HCT116 (cell line): ENCODE measurements around the gene GIPC3. TPM values are rescaled to one million over a fixed set of nuclear protein-coding genes. Genes with fewer than 3 reads are reported as not detected.

ENCODE experiments used
- ATAC-seq: fragments of 200-7000 bp; cut with Tn5 transposase; 2 replicates; pipeline ENCODE4 v1.9.1; 2020; ENCODE audit warnings: mild to moderate bottlenecking, moderate library complexity
- BruUV-seq: library from RNA; stranded (reverse); fragments of 400-500 nt; replicated peaks from 2 replicates; lab custom pipeline; 2021; lab: Mats Ljungman, UMichigan
- CTCF ChIA-PET: fragments of 300-600 bp; sonication (Branson Sonifier 250); formaldehyde crosslinking; loops from one replicate; lab custom pipeline; 2021; ENCODE audit warnings: antibody characterized with exemption; lab: Charles Lee
- POLR2A ChIA-PET: fragments of 300-600, 350-600 bp; sonication (Branson Sonifier 250); formaldehyde crosslinking; loops from one replicate; lab custom pipeline; 2021; ENCODE audit warnings: antibody characterized with exemption; lab: Charles Lee
- RAD21 ChIA-PET, 2 experiments: fragments of 300-600 bp; sonication (Branson Sonifier 250); formaldehyde crosslinking; loops; one replicate each; lab custom pipeline; 2023; ENCODE audit warnings: low total read pairs in 2 of 2; ENCODE audit not compliant: uncharacterized antibody in 2 of 2, unreplicated experiment in 2 of 2, low non-redundant PET in 1 of 2; lab: Charles Lee
- DNase-seq: peaks from one replicate; pipeline ENCODE4 v3.0.0-alpha.2; 2010; ENCODE audit warnings: low read depth, low spot score
- H2AFZ ChIP-seq: fragments of 200-600 bp; shearing (Covaris generic), sonication (generic); 2 replicates; pipeline ENCODE4 v1.6.1; 2017; ENCODE audit warnings: low read depth, mixed run types, mixed read lengths, antibody characterized with exemption, low read length; ENCODE audit not compliant: poor library complexity, severe bottlenecking
- H3K27ac ChIP-seq: 2 replicates; pipeline ENCODE4 v1.5.1; 2012; ENCODE audit warnings: low read depth, low read length
- H3K27me3 ChIP-seq: fragments of 200-600 bp; sonication (generic); 2 replicates; pipeline ENCODE4 v1.6.1; 2016; ENCODE audit warnings: mixed run types, low read length, mixed read lengths; ENCODE audit not compliant: insufficient read depth
- H3K36me3 ChIP-seq, 2 experiments: fragments of 200-500 bp in 1 of 2; fragments of 200-600 bp in 1 of 2; sonication (Bioruptor generic) in 1 of 2; sonication (generic) in 1 of 2; 2 replicates each; pipeline versions ENCODE4 v1.5.1 to v1.6.1; 2014 to 2016; ENCODE audit warnings: low read length in 2 of 2, inconsistent platforms in 1 of 2, mixed read lengths in 1 of 2, mixed run types in 1 of 2; ENCODE audit not compliant: insufficient read depth in 2 of 2, control insufficient read depth in 1 of 2
- H3K4me1 ChIP-seq, 2 experiments: fragments of 200-600 bp in 1 of 2; sonication (generic) in 1 of 2; 2 replicates each; pipeline versions ENCODE4 v1.5.1 to v1.6.1; 2012 to 2017; ENCODE audit warnings: low read length in 2 of 2, inconsistent platforms in 1 of 2, mild to moderate bottlenecking in 1 of 2, mixed read lengths in 1 of 2, mixed run types in 1 of 2, moderate library complexity in 1 of 2; ENCODE audit not compliant: insufficient read depth in 2 of 2, control insufficient read depth in 1 of 2
- H3K4me2 ChIP-seq: fragments of 200-600 bp; sonication (generic); 2 replicates; pipeline ENCODE4 v1.6.1; 2017; ENCODE audit warnings: mixed run types, low read length, mixed read lengths
- H3K4me3 ChIP-seq, 2 experiments: fragments of 200-600 bp in 1 of 2; sonication (generic) in 1 of 2; replicated peaks in 1 of 2; 2 replicates each; pipeline ENCODE4 v1.5.1; 2011 to 2016; ENCODE audit warnings: low read length in 2 of 2, control low read depth in 1 of 2, low read depth in 1 of 2, mild to moderate bottlenecking in 1 of 2, mixed read lengths in 1 of 2, mixed run types in 1 of 2
- H3K79me2 ChIP-seq: fragments of 200-600 bp; sonication (generic); 2 replicates; pipeline ENCODE4 v1.6.1; 2017; ENCODE audit warnings: mild to moderate bottlenecking, mixed run types, low read length, moderate library complexity, mixed read lengths; ENCODE audit not compliant: insufficient read depth
- H3K9ac ChIP-seq: fragments of 200-600 bp; sonication (generic); 2 replicates; pipeline ENCODE4 v1.6.1; 2016; ENCODE audit warnings: low read length, mixed read lengths
- H3K9me2 ChIP-seq: fragments of 200-600 bp; sonication (generic), shearing (Covaris generic); 2 replicates; pipeline ENCODE4 v1.6.1; 2017; ENCODE audit warnings: mixed run types, mild to moderate bottlenecking, moderate library complexity; ENCODE audit not compliant: insufficient read depth
- H3K9me3 ChIP-seq, 2 experiments: fragments of 200-500 bp in 1 of 2; fragments of 200-600 bp in 1 of 2; sonication (Bioruptor generic) in 1 of 2; sonication (generic) in 1 of 2; 2 replicates each; pipeline ENCODE4 v1.6.1; 2014 to 2017; ENCODE audit warnings: low read length in 2 of 2, mixed read lengths in 2 of 2, inconsistent platforms in 1 of 2, low read depth in 1 of 2, mild to moderate bottlenecking in 1 of 2, mixed run types in 1 of 2, moderate library complexity in 1 of 2; ENCODE audit not compliant: control insufficient read depth in 1 of 2, insufficient read depth in 1 of 2
- H4K20me1 ChIP-seq: fragments of 200-600 bp; sonication (generic), shearing (Covaris generic); 2 replicates; pipeline ENCODE4 v1.6.1; 2017; ENCODE audit warnings: mixed run types, mild to moderate bottlenecking, moderate library complexity; ENCODE audit not compliant: insufficient read depth
- CBX3 ChIP-seq: IDR thresholded peaks from 2 replicates; pipeline ENCODE4 v1.6.1; 2012; ENCODE audit warnings: low read depth
- CEBPB ChIP-seq: IDR thresholded peaks from 2 replicates; pipeline ENCODE4 v1.6.1; 2012; ENCODE audit warnings: low read depth
- EZH2phosphoT487 ChIP-seq: fragments of 200-600 bp; IDR thresholded peaks from 2 replicates; pipeline ENCODE4 v1.6.1; 2018; ENCODE audit warnings: antibody characterized with exemption, borderline replicate concordance
- POLR2AphosphoS5 ChIP-seq: IDR thresholded peaks from 2 replicates; pipeline ENCODE4 v1.6.1; 2011; ENCODE audit warnings: mild to moderate bottlenecking, low read depth, low read length, moderate library complexity
- SRF ChIP-seq: IDR thresholded peaks from 2 replicates; pipeline ENCODE4 v1.6.1; 2012; ENCODE audit warnings: low read depth
- YY1 ChIP-seq: IDR thresholded peaks from 2 replicates; pipeline ENCODE4 v1.6.1; 2011; ENCODE audit warnings: low read length, low read depth, moderate library complexity, mild to moderate bottlenecking; ENCODE audit not compliant: insufficient replicate concordance; ENCODE audit errors: extremely low read depth
- ZNF274 ChIP-seq: fragments of 200-500 bp; sonication (Bioruptor generic); IDR thresholded peaks from 2 replicates; pipeline ENCODE4 v1.6.1; 2014; ENCODE audit warnings: mild to moderate bottlenecking, low read depth, low read length, inconsistent platforms
- intact Hi-C: fragments of 100-400 bp; cut with micrococcal nuclease; formaldehyde crosslinking; loops from 2 replicates; pipeline ENCODE4 v1.10.0; 2022
- total RNA-seq: library from RNA; stranded (reverse); gene quantifications from one replicate; pipeline ENCODE4 v1.2.1, GENCODE V29; 2021; ENCODE audit not compliant: unreplicated experiment
- TF ChIP-seq, protein P1 (sequence below), 3 experiments: fragments of 200-600 bp in 1 of 3; sonication (generic) in 1 of 3; IDR thresholded peaks in 2 of 3; conservative IDR thresholded peaks in 1 of 3; 2 replicates each; pipeline ENCODE4 v1.5.1; 2012 to 2017; ENCODE audit warnings: low read depth in 2 of 3, low read length in 2 of 3, antibody characterized with exemption in 1 of 3, borderline replicate concordance in 1 of 3, control low read depth in 1 of 3, mild to moderate bottlenecking in 1 of 3, mixed read lengths in 1 of 3, mixed run types in 1 of 3, moderate library complexity in 1 of 3; ENCODE audit not compliant: insufficient read depth in 1 of 3
- TF ChIP-seq, protein P2 (sequence below): IDR thresholded peaks from 2 replicates; pipeline ENCODE4 v1.6.1; 2012; ENCODE audit warnings: low read depth

The GIPC3 gene
- total RNA-seq, 1 experiment from 2014 or later = not detected

GRCh38 chr19:3639479-3639878 is 54.2 kb downstream of the GIPC3 start:
- BruUV-seq = no TSS peak
- Histone ChIP-seq H3K9me2 (no peaks in the 10 kb centered on the region), H4K20me1 (no peaks in the 10 kb centered on the region), H3K9ac (no peak overlapping the region), H3K27ac (no peak overlapping the region), H2AFZ (no peak overlapping the region), H3K27me3 (no peaks in the 10 kb centered on the region), H3K4me3 (no peak overlapping the region), H3K4me1 (peaks cover 3 to 10% of the 10 kb centered on the region in 2 experiments; a peak in 3 of 4 replicates), H3K36me3 (no peaks in the 10 kb centered on the region; a peak in 1 of 4 replicates), H3K4me2 (no peak overlapping the region), H3K9me3 (no peaks in the 10 kb centered on the region), H3K79me2 (no peaks in the 10 kb centered on the region)
- RAD21 ChIA-PET = no interaction called here
- intact Hi-C loops = no loop called here
- POLR2A ChIA-PET = no interaction called here
- DNase-seq (no peak), ATAC-seq (no peak)
- no peak for TF ChIP-seq CEBPB
- TF ChIP-seq EZH2phosphoT487 = no peak
- TF ChIP-seq, protein P1, sequence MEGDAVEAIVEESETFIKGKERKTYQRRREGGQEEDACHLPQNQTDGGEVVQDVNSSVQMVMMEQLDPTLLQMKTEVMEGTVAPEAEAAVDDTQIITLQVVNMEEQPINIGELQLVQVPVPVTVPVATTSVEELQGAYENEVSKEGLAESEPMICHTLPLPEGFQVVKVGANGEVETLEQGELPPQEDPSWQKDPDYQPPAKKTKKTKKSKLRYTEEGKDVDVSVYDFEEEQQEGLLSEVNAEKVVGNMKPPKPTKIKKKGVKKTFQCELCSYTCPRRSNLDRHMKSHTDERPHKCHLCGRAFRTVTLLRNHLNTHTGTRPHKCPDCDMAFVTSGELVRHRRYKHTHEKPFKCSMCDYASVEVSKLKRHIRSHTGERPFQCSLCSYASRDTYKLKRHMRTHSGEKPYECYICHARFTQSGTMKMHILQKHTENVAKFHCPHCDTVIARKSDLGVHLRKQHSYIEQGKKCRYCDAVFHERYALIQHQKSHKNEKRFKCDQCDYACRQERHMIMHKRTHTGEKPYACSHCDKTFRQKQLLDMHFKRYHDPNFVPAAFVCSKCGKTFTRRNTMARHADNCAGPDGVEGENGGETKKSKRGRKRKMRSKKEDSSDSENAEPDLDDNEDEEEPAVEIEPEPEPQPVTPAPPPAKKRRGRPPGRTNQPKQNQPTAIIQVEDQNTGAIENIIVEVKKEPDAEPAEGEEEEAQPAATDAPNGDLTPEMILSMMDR (IDR thresholded peaks at IDR 0.05 in 2 of 3, conservative IDR thresholded peaks at IDR 0.05 in 1 of 3; ENCODE audit: borderline replicate concordance in 1 of 3, insufficient read depth in 1 of 3, low read depth in 2 of 3, low read length in 2 of 3) = no peak
- no peak for TF ChIP-seq SRF
- CTCF ChIA-PET = no interaction called here

GRCh38 chr19:3641515-3642269 is 56.4 kb downstream of the GIPC3 start:
- H4K20me1 ChIP-seq = no peaks in the 10 kb centered on the region
- peaks cover 3 to 10% of the 10 kb centered on the region in 2 experiments; a peak in 3 of 4 replicates for H3K4me1 ChIP-seq
- no peak overlapping the region for H3K4me2 ChIP-seq
- ChIA-PET POLR2A (no interaction called here), CTCF (no interaction called here), RAD21 (no interaction called here)
- no peaks in the 10 kb centered on the region for H3K79me2 ChIP-seq
- no TSS peak for BruUV-seq
- intact Hi-C loops = no loop called here
- H3K27me3 ChIP-seq = no peaks in the 10 kb centered on the region
- H3K9me3 ChIP-seq = no peaks in the 10 kb centered on the region
- H3K9me2 ChIP-seq = no peaks in the 10 kb centered on the region
- no peak for ATAC-seq
- TF ChIP-seq POLR2AphosphoS5 (no peak), CBX3 (no peak), ZNF274 (no peak), YY1 (no peak)
- TF ChIP-seq, protein P2, sequence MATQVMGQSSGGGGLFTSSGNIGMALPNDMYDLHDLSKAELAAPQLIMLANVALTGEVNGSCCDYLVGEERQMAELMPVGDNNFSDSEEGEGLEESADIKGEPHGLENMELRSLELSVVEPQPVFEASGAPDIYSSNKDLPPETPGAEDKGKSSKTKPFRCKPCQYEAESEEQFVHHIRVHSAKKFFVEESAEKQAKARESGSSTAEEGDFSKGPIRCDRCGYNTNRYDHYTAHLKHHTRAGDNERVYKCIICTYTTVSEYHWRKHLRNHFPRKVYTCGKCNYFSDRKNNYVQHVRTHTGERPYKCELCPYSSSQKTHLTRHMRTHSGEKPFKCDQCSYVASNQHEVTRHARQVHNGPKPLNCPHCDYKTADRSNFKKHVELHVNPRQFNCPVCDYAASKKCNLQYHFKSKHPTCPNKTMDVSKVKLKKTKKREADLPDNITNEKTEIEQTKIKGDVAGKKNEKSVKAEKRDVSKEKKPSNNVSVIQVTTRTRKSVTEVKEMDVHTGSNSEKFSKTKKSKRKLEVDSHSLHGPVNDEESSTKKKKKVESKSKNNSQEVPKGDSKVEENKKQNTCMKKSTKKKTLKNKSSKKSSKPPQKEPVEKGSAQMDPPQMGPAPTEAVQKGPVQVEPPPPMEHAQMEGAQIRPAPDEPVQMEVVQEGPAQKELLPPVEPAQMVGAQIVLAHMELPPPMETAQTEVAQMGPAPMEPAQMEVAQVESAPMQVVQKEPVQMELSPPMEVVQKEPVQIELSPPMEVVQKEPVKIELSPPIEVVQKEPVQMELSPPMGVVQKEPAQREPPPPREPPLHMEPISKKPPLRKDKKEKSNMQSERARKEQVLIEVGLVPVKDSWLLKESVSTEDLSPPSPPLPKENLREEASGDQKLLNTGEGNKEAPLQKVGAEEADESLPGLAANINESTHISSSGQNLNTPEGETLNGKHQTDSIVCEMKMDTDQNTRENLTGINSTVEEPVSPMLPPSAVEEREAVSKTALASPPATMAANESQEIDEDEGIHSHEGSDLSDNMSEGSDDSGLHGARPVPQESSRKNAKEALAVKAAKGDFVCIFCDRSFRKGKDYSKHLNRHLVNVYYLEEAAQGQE = no peak
- TF ChIP-seq, protein P1 (IDR thresholded peaks at IDR 0.05 in 2 of 3, conservative IDR thresholded peaks at IDR 0.05 in 1 of 3; ENCODE audit: borderline replicate concordance in 1 of 3, insufficient read depth in 1 of 3, low read depth in 2 of 3, low read length in 2 of 3) = no peak
- no peaks in the 10 kb centered on the region; a peak in 1 of 4 replicates for H3K36me3 ChIP-seq
- no peak overlapping the region for H2AFZ ChIP-seq
- H3K27ac ChIP-seq = no peak overlapping the region
- no peak for DNase-seq
- no peak overlapping the region for H3K9ac ChIP-seq
- no peak overlapping the region for H3K4me3 ChIP-seq
